ENCODE results near the gene PKHD1. TPM values are rescaled to one million over a fixed set of nuclear protein-coding genes. Genes with fewer than 3 reads are reported as not detected.
"Not testable (repeated sequence)": the region's sequence is repeated elsewhere in the genome, so short reads cannot be mapped to it uniquely, and the experiment has no call there.

The PKHD1 gene
- total RNA-seq, 1 experiment from 2014 or later, result not detected

DNA sequence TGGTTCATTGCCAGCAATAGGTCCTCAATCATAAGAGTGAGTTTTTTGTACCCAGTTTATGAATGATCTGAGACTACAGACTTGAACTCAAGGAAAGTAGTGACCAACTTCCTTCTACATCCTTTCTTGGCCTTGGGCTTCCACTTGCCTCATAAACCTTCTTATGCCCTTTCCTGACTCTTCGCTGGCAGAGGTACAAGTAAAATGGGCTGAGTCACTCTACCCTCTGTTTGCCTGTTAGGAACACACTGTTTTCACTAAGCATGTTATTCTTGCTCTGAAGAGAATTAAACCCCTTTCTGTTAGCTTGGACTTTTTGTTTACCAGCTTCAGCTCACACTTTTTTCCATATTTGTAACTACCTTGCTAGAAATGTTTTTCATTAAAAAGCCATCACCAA, 74.4 kb downstream of the PKHD1 start:
- in situ Hi-C loops (cut with HindIII; ENCODE audit: low sequenced_read_pairs), result no loop called here
- no peak for DNase-seq (ENCODE audit: low spot score)

DNA sequence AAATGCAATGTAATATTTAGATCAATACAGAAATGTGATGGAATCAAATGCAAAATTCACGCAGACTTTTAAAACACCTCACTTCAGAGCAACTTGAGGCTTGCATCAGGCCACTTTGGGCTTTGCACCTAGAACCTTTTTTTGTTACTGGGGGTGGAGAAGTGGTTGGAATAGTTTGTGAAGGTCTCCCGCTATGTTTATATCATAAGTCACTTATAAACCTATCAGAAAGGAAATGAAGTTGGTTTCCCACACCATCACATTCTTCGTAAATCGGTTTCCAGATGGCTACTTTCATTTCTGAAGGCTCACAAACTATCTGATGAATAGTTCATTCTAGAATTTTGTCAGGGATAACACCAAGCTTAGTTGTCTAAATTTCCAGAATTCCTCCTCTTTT, 74.8 kb downstream of the PKHD1 start:
- DNase-seq (ENCODE audit: low spot score), result no peak
- in situ Hi-C loops (cut with HindIII; ENCODE audit: low sequenced_read_pairs), result no loop called here

DNA sequence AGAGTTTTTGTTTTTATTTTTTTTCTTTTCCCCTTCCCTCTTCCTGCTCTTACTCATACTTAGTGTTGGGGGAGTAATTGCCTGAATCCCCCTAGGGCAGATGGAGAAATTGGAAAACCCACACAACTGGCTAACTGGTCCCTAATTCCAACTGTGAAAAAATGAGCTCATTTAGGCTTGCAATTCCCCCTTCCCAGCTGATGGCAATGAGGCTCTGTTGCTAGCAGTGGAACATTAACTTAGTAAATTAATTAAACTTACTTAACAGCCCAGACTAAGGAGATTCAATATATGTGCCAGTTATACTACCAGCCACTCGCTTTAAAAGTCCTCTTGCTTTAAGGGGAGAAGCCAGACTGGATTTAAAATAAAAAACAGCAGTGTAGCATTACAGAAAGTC, 76.6 kb downstream of the PKHD1 start:
- DNase-seq (ENCODE audit: low spot score), result no peak
- in situ Hi-C loops (cut with HindIII; ENCODE audit: low sequenced_read_pairs), result no loop called here

DNA sequence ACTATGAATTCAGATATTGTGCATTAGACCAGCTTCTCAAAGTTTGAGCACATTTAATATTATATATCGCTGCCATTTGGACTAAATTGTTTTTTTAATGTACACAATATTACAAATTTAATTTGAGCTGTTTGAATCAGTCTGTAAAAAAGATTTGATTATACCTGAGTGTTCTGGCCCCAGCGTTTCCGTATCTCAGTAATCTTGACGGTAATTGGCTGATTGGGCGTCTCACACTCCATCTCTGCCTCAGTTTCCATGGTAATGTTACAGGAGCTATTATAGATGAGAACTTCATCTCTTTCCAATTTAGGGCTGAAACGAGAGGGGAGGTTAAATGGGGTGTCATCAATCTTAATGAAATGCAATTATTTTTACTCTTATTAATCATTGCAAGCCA, 77.3 kb downstream of the PKHD1 start:
- in situ Hi-C loops (cut with HindIII; ENCODE audit: low sequenced_read_pairs), result no loop called here
- no peak for DNase-seq (ENCODE audit: low spot score)

DNA sequence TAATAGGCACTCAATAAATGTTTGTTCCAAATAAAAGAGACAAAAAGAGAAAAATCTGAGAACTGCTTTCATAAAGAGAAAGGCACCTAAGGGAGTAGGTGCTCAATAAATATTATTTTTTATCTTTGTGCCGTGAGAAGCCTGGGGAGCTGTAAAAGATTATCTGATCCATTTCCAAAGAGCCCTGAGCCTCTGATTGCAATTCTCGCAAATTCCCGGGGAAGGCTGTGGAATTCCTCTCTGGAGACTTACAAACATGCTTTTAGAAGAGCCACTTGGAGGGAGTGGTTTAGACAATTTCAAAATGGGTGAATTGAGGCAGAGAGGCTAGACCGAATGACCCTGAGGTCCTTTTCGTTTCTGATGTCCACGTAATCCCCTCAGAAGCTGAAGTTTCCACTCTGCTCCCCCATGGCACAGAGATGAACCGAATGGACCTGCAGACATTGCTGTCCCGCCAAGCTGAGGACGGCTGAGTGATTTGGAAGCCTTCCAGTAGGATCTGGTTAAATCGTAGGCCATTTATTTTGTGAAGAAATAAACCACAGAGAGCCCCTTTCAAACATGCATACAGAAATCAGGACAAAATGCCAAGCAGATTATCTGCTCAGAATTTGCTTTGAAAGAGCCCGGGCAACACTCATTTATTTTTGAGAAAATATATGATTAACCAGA, 77.8 kb downstream of the PKHD1 start:
- in situ Hi-C loops (cut with HindIII; ENCODE audit: low sequenced_read_pairs), result no loop called here
- no peak for DNase-seq (ENCODE audit: low spot score)

DNA sequence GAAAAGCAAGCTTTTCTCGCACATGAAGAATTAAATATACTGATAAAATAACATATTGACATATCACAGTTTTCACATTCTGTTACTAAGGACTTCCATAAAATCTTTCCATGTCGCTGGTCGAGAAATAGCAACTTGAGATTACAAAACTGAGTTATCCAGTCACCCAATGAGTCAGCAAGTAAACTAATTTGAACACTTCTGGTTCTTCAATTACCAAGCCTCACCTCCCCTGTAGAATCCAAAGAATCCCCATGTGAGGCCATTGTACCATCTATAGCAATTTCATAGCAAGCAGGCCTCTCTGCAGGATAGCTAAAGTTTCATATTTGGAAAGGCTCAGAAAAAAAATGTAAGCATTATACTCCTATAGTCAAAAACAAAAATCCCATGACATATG, 87.3 kb downstream of the PKHD1 start:
- in situ Hi-C loops (cut with HindIII; ENCODE audit: low sequenced_read_pairs), result no loop called here

DNA sequence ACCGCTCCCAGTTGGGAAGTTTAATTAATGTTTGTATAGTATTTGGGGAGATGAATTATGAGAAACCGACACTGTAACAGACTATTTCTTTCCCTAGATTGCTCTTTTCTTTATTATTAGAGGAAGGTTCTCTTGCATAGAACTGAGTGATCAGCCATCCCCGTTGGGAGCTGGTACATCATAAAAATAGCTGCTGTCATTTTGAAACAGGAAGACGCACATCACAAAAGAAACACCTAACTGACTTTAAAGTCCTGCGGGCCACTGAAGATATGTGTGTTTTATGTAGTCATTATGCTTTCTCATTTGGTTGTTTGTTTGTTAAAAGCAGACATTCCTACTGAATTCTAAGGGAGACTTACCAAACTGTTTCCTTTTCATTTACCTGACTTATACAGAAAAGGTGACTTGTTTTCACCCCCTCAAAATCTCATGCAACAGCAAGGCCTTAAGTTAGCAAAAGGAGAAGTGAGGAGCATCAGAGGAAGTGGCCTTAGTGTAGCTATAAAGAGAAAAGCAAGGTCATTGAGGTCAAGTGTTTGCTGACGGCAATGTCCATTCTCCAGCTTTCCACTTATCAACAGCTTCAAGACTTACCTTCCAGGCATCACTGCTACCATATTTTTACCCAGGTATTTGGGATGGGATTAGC, 91.0 kb downstream of the PKHD1 start:
- DNase-seq (ENCODE audit: low spot score), result no peak
- in situ Hi-C loops (cut with HindIII; ENCODE audit: low sequenced_read_pairs), result no loop called here

More for the DNA sequence above, 87.3 kb downstream of the PKHD1 start:
- DNase-seq (ENCODE audit: low spot score), result no peak

DNA sequence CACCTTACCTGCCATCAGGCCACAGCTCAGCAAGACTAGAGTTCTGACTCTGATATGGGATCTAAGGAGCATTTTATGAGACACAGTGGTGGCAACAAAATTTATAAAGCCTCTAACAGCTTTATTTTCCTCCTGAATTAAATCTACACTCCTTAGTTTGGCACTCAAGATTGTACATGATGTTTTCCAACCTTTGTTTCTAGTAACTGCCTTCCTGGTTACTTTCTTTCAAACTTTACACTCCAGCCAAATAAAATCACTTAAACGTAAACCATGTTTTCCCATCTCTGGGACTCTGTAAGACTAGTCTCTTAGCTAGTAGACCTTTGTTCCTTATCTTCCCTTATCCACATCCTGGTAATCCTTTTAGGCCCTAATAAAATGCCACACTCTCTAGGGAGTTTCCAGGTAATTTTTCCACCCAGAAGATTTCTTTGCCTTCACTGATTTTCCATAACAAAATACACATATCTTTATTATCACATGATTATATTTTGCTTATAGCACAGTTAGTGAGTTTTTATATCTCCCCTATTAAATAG, 92.1 kb downstream of the PKHD1 start:
- in situ Hi-C loops (cut with HindIII; ENCODE audit: low sequenced_read_pairs), result no loop called here

DNA sequence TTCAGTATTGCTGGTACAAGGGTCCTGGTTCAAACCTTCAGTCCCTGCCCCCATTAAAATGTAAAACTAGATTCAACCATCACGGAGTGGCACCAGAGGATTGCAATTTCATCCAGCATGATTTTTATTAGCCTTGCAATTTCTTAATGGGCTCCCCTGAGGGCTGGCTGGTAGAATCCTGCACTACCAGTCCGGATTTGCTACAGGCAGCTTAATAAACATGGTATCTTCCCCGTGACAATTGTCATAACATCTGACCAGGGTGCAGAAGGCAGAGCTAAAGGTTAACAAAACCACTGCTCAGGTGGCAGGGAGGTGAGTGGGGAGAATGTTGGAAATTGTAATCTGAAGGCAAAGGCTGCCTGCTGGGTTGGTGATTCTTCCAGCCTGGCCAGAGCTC, 94.5 kb downstream of the PKHD1 start:
- in situ Hi-C loops (cut with HindIII; ENCODE audit: low sequenced_read_pairs), result no loop called here
- DNase-seq (ENCODE audit: low spot score), result no peak

More for the DNA sequence above, 92.1 kb downstream of the PKHD1 start:
- no peak for DNase-seq (ENCODE audit: low spot score)

DNA sequence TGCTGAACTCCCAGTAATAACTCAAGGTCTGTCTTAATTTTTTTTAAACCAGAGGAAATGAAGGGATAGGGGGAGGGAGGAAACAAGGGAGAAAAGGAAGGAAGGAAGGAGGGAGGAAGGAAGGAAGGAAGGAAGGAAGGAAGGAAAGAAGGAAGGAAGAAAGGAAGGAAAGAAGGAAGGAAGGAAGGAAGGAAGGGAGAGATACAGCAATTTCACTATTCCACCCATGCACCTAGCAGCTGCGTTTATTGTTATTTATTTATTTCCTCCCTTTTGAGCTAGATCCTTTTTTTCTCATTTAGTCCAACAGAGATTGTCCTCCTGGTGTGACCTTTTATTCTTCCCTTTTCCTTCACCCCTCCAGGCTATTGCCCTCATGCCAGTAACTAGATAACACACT, 97.6 kb downstream of the PKHD1 start:
- no peak for DNase-seq (ENCODE audit: low spot score)
- in situ Hi-C loops (cut with HindIII; ENCODE audit: low sequenced_read_pairs), result no loop called here

DNA sequence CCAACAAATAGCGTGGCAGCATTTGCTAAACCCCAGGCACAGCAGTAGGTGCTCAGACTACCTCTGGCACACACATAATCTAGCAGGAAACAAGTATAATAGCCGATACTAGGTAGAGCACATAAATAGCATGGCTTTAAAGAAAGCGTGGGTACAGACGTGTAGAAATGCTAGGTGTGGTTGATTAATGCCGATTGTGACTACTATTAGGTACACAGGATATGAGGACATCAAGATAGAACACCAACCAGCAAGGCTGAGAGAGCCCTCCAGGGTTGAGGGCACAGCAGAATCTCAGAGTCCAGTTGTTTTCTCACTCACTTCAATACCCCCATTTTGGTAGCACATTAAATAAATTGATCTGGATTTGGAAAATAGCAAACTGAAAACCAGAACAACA, 100.5 kb downstream of the PKHD1 start:
- in situ Hi-C loops (cut with HindIII; ENCODE audit: low sequenced_read_pairs), result no loop called here
- DNase-seq (ENCODE audit: low spot score), result no peak

DNA sequence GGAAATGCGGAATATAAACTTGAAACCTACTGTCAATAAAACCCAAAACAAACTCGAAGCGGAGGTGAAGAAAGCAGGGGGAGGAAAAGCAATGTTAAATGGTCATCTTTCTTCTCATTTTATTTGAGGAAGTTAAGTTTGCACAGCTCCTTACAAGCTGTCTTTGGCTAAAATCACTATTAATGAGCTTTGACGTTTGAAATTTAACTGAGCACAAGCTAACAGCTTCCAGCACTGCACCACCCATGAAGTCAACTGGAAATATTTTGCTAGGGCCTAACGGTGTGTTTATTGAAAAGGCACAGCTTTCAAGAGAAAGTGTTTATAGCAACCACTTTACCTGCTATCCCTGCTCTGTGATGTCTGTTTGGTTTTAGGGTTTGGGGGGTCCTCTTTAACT, 103.8 kb downstream of the PKHD1 start:
- in situ Hi-C loops (cut with HindIII; ENCODE audit: low sequenced_read_pairs), result no loop called here
- DNase-seq (ENCODE audit: low spot score), result no peak

DNA sequence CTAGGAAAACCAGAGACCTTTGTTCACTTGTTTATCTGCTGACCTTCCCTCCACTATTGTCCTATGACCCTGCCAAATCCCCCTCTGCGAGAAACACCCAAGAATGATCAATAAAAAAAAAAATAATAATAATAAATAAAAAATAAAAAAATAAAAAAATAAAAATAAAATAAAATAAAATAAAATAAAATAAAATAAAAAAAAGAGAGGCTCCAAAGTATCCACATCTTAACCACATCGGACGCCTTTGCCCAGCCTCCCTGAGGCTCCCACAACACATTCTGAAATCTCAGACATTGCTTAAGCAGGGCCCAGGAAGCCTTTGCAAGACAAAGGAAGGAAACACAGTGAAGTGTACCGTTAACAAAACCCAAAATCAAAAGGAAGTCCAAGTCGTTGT, 104.7 kb downstream of the PKHD1 start:
- DNase-seq (ENCODE audit: low spot score); in situ Hi-C loops (cut with HindIII; ENCODE audit: low sequenced_read_pairs): not testable (repeated sequence)

DNA sequence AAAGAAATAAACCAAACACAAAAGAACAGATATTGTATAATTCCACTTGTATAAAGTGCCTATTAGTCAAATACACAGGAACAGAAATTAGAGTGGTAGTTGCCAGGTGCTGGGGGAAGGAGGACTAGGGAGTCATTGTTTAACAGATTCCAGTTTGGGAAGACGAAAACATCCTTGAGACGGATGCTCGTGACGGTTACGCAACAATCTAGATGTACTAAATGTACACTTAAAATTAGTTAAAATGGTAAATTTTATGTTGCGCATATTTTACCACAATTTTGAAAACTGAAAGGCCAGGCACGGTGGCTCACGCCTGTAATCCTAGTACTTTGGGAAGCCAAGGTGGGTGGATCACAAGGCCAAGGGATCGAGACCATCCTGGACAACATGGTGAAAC, 111.0 kb downstream of the PKHD1 start:
- no peak for DNase-seq (ENCODE audit: low spot score)
- in situ Hi-C loops (cut with HindIII; ENCODE audit: low sequenced_read_pairs), result no loop called here

DNA sequence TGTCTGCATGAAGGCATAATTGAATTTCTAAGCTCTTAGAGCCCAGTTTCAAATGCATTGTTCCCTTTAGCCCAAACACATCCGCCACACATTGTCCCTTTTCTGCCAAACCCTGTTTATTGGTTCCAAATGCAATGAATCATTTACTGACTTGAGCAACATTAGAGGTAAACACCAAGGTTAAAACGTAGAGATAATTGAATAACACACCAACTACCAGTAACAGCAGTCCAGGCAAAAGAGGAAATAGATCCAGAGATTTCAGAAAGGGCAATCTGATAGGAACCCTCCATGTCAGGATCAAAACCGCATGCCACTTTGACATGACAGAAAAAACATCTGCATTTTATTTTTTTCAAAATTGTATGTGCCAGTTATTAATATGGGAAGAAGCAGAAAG, 114.8 kb downstream of the PKHD1 start:
- DNase-seq (ENCODE audit: low spot score), result no peak
- in situ Hi-C loops (cut with HindIII; ENCODE audit: low sequenced_read_pairs), result no loop called here

DNA sequence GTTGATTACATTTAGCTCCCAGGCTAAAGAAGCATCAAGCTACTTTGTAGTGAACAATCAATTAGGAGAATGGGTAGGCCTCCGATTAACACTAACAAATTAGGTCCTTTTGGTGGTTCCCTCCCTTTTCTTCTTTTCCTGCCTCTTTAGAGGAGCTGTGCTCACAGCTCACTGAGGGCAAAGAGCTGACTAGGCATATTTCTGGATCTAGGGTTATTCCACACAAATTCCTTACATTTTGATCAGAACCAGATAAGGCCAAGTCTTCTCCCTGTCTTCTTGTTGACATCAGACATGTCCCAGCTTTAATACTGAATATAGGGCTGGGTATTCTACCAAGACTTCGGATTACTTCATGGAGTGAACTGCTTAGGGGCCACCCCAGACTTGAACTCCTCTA, 119.1 kb downstream of the PKHD1 start:
- in situ Hi-C loops (cut with HindIII; ENCODE audit: low sequenced_read_pairs), result no loop called here

DNA sequence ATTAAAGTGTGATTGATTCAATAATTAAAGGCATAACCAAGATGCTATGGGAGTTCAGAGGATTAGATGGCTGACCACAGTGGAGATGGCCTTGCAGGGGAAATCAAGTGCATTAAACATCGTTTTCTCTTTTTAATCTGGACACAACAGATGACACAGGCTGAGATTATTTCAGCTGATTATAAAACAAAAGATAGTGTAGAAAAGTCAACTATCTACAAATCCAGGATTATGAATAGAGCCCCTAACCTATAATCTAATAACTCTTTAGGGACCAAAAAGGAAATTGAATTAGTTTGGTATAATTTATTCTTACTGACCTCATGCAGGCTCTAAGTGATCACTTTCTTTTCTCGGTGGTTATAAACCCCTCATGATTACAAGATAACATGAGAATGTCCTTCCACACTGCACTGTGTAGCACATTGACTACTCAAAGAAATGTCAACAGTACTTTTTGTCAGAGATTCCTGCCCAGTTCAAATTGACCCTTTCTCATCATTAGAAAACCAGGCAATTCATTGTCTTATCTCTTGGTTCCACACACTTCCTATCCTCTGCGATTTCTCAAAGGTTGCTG, 122.1 kb downstream of the PKHD1 start:
- in situ Hi-C loops (cut with HindIII; ENCODE audit: low sequenced_read_pairs), result no loop called here
- DNase-seq (ENCODE audit: low spot score), result no peak

More for the DNA sequence above, 119.1 kb downstream of the PKHD1 start:
- DNase-seq (ENCODE audit: low spot score), result no peak

DNA sequence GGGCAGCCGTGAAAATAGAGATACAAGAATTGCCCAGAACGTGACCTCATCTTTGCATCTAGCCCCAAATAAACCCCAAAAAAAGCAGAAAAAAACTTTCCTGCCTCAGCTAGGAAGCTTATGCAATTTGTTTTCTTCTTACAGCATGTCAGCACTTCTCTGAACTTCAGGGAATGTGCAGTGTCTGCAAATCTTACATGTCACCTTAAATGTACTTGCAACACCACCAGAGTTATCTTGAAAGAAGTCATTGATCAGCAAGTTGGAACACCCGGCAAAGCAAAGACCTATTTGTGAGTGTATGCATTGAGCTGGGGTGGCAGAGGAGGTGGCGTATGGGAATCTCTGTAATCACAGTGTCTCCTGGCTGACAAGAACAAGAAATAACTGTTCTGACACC, 123.4 kb downstream of the PKHD1 start:
- in situ Hi-C loops (cut with HindIII; ENCODE audit: low sequenced_read_pairs), result no loop called here

DNA sequence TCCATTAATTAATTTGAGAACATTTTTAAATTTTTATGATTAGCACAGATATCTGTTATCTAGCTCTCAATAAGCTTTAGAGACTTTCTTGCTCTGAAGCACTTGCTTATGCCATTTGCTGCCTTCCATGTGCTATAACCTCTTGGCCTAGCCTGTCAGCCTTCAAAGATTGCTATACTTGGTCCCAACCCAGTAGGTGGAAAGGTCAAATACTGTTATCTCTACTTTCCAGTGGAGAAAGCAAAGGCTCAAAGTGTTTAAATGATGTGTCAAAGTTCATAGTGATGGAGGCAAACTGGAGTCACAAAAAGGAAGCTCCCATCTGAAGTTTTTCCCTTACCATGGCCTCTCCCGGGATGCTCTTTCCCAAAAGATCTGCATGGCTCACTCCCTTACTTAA, 125.1 kb downstream of the PKHD1 start:
- in situ Hi-C loops (cut with HindIII; ENCODE audit: low sequenced_read_pairs), result no loop called here
- no peak for DNase-seq (ENCODE audit: low spot score)

More for the DNA sequence above, 123.4 kb downstream of the PKHD1 start:
- DNase-seq (ENCODE audit: low spot score), result no peak

DNA sequence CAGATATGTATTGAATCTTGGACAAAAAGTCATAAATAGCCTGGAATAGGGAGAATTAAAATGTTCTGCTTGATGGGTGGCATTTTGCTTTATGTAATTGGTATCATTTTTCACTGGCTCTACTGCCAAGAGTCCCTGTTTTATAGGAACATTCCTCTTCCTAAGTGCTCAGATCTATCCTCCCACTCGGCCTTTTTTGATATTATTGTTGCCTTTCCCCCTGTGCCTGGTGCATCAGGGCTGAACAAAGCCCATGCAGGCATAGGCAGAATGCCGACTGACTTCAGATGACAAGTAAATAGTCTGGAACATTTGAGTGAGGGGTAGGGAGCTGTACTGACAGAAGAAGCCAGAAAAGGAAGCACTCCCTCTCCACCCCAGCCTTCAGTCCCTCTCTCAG, 127.0 kb downstream of the PKHD1 start:
- DNase-seq (ENCODE audit: low spot score), result no peak
- in situ Hi-C loops (cut with HindIII; ENCODE audit: low sequenced_read_pairs), result no loop called here
